Measurements from ENCODE around the gene HABP2. TPM values are rescaled to one million over a fixed set of nuclear protein-coding genes. Genes with fewer than 3 reads are reported as not detected.

Gene HABP2
- total and polyA plus RNA-seq, 2 experiments from 2014 or later = not detected

GRCh38 chr10:113605268-113605978 is 52.6 kb downstream of the HABP2 start:
- TF ChIP-seq ZNF331 (CRISPR knock-in tag; IDR thresholded peaks at IDR 0.05; ENCODE audit: low read depth) = no peak
- TF ChIP-seq REST (IDR thresholded peaks at IDR 0.05; ENCODE audit: unreplicated experiment) = no peak
- TF ChIP-seq ZNF114 (CRISPR knock-in tag; IDR thresholded peaks at IDR 0.05) = no peak
- TF ChIP-seq EZH2phosphoT487 (IDR thresholded peaks at IDR 0.05; ENCODE audit: unreplicated experiment) = no peak
- no peak for TF ChIP-seq STAT1 (IDR thresholded peaks at IDR 0.05; ENCODE audit: unreplicated experiment)
- TF ChIP-seq POLR2AphosphoS5 (IDR thresholded peaks at IDR 0.05; ENCODE audit: low read depth) = no peak
- no peak for TF ChIP-seq NANOG (IDR thresholded peaks at IDR 0.05; ENCODE audit: borderline replicate concordance)
- no peak for TF ChIP-seq ZNF462 (CRISPR knock-in tag; IDR thresholded peaks at IDR 0.05)
- TF ChIP-seq JUNB (IDR thresholded peaks at IDR 0.05; ENCODE audit: unreplicated experiment) = no peak
- no peak for TF ChIP-seq CREB1 (CRISPR knock-in tag; IDR thresholded peaks at IDR 0.05; ENCODE audit: low read depth)
- TF ChIP-seq CTCF (conservative IDR thresholded peaks at IDR 0.05; ENCODE audit: low read depth in 2 of 2) = no peak
- TF ChIP-seq ETS1 (IDR thresholded peaks at IDR 0.05) = no peak
- TF ChIP-seq EZH2 (IDR thresholded peaks at IDR 0.05; ENCODE audit: low read depth, unreplicated experiment) = no peak
- Histone ChIP-seq H3K27me3 (ENCODE audit: insufficient read depth) (no peaks in the 10 kb centered on the region; the same call in 1 of the 2 replicates), H3K36me3 (ENCODE audit: insufficient read depth) (no peaks in the 10 kb centered on the region), H3K4me3 (no peak overlapping the region), H3K79me2 (replicated peaks; ENCODE audit: insufficient read depth) (no peaks in the 10 kb centered on the region), H2AFZ (no peak overlapping the region), H4K20me1 (replicated peaks; ENCODE audit: insufficient read depth) (no peaks in the 10 kb centered on the region), H3K27ac (ENCODE audit: low read depth) (no peak overlapping the region), H3K9me2 (ENCODE audit: insufficient read depth) (no peaks in the 10 kb centered on the region), H3K4me1 (ENCODE audit: insufficient read depth) (no peaks in the 10 kb centered on the region), H3F3A (replicated peaks; ENCODE audit: low read depth) (no peaks in the 10 kb centered on the region), H3K4me2 (no peak overlapping the region)
- DNase-seq (ENCODE audit: low spot score) = no peak
- H3K27me3 Mint-ChIP-seq (ENCODE audit: insufficient read depth, low read depth, poor library complexity) = peaks cover 10% of the 10 kb centered on the region
- no peaks in the 10 kb centered on the region for H3K36me3 Mint-ChIP-seq (ENCODE audit: low read depth)
- no peaks in the 10 kb centered on the region for H3K9me3 Mint-ChIP-seq
- H3K4me3 Mint-ChIP-seq = no peak overlapping the region
- ATAC-seq = no peak
- H3K27ac Mint-ChIP-seq = no peak overlapping the region
- H3K4me1 Mint-ChIP-seq = peaks cover 4% of the 10 kb centered on the region; the same call in 2 of the 3 replicates

Measured in GM23338 (cell line).